GM23248 (cell line): ENCODE results near the gene CSRNP3.

Experiments used
- EZH2 ChIP-seq: fragments of 200-600 bp; sonication (generic); IDR thresholded peaks from 2 replicates; pipeline ENCODE4 v1.6.1; 2018; ENCODE audit warnings: antibody characterized with exemption, mild to moderate bottlenecking; ENCODE audit not compliant: insufficient read depth, poor library complexity, severe bottlenecking
- EZH2phosphoT487 ChIP-seq: fragments of 200-600 bp; sonication (generic); IDR thresholded peaks from 2 replicates; pipeline ENCODE4 v1.6.1; 2018; ENCODE audit warnings: antibody characterized with exemption, moderate library complexity, mild to moderate bottlenecking, low read depth; ENCODE audit not compliant: insufficient read depth

- TF ChIP-seq EZH2 (no peak), EZH2phosphoT487 (no peak)
These were observed 231.0 kb downstream of the CSRNP3 start for GRCh38 chr2:165700531-165700930.
